Naive B cell (primary cell): ENCODE measurements around the gene PACRG. TPM values are rescaled to one million over a fixed set of nuclear protein-coding genes. Genes with fewer than 3 reads are reported as not detected.
"Not testable (repeated sequence)": the region's sequence is repeated elsewhere in the genome, so short reads cannot be mapped to it uniquely, and the experiment has no call there.

ENCODE experiments used
- ATAC-seq, 2 donors: fragments of 150-1000 bp; cut with Tn5 transposase; 2 replicates each; pipeline ENCODE4 v1.10.0; 2021; ENCODE audit warnings: low read depth in 2 of 2, mild to moderate bottlenecking in 2 of 2, moderate library complexity in 2 of 2
- DNase-seq: peaks from one replicate; pipeline ENCODE4 v3.0.0; 2022
- H3K27ac Mint-ChIP-seq, 6 donors: one replicate each; pipeline ENCODE4 v1.8.0; 2020 to 2022; ENCODE audit warnings: mild to moderate bottlenecking in 6 of 6, mixed read lengths in 6 of 6, moderate library complexity in 5 of 6, inconsistent platforms in 2 of 6
- H3K27me3 Mint-ChIP-seq, 3 donors: one replicate each; pipeline ENCODE4 v1.8.0; 2021 to 2022; ENCODE audit warnings: mixed read lengths in 3 of 3, mild to moderate bottlenecking in 1 of 3
- H3K36me3 Mint-ChIP-seq, 2 donors: one replicate each; pipeline ENCODE4 v1.8.0; 2020 to 2022; ENCODE audit warnings: mixed read lengths in 2 of 2, inconsistent platforms in 1 of 2, mild to moderate bottlenecking in 1 of 2
- H3K4me1 Mint-ChIP-seq, 3 donors: one replicate each; pipeline ENCODE4 v1.8.0; 2020 to 2022; ENCODE audit warnings: mixed read lengths in 3 of 3, inconsistent platforms in 1 of 3, mild to moderate bottlenecking in 1 of 3, moderate library complexity in 1 of 3
- H3K4me3 Mint-ChIP-seq, 8 donors: one replicate each; pipeline ENCODE4 v1.8.0; 2020 to 2022; ENCODE audit warnings: mild to moderate bottlenecking in 8 of 8, mixed read lengths in 8 of 8, moderate library complexity in 8 of 8, inconsistent platforms in 2 of 8
- H3K9me3 Mint-ChIP-seq, 7 donors: one replicate each; pipeline ENCODE4 v1.8.0; 2020 to 2022; ENCODE audit warnings: mixed read lengths in 7 of 7, mild to moderate bottlenecking in 5 of 7, inconsistent platforms in 2 of 7, moderate library complexity in 1 of 7
- polyA plus RNA-seq, 6 donors: library from polyadenylated mRNA; unstranded; fragments of 300-500 nt; fragmentation: Illumina TruSeq; gene quantifications; one replicate each; pipeline ENCODE4 v1.2.3, GENCODE V29; 2021; ENCODE audit warnings: low read depth in 6 of 6

Gene PACRG
- polyA plus RNA-seq, result not detected

- Mint-ChIP-seq H3K27me3 (peaks cover 0 to 11% (median 6%) of the 10 kb centered on the region in 3 donors), H3K27ac (peak within 1 kb of the TSS; percentile 93 to 99 (median 96)), H3K4me1 (peaks cover 4 to 14% (median 13%) of the 10 kb centered on the region in 3 donors), H3K9me3 (peaks cover 0 to 10% (median 0%) of the 10 kb centered on the region in 7 donors), H3K4me3 (peak within 1 kb of the TSS; percentile 91 to 98 (median 94)), H3K36me3 (no peaks in the 10 kb centered on the region)
- ATAC-seq (peak; percentile 88), DNase-seq (peak; percentile 98)
Measured at GRCh38 chr6:162727322-162728182, at the start of gene PACRG, which contains the start of gene PRKN. TSS of gene PACRG (plus strand) at chr6:162727974. TSS of gene PRKN (minus strand) at chr6:162727766.

- DNase-seq, H3K9me3 Mint-ChIP-seq, H3K36me3 Mint-ChIP-seq, H3K4me1 Mint-ChIP-seq, H3K27me3 Mint-ChIP-seq, H3K27ac Mint-ChIP-seq, H3K4me3 Mint-ChIP-seq, ATAC-seq: not testable (repeated sequence)
Measured at GRCh38 chr6:162678896-162679295, 48.9 kb upstream of the PACRG start.

- no peak for ATAC-seq
- H3K4me3 Mint-ChIP-seq, result no peak overlapping the region
- H3K27me3 Mint-ChIP-seq, result no peaks in the 10 kb centered on the region
- DNase-seq, result no peak
- peaks cover 0 to 4% (median 0%) of the 10 kb centered on the region in 7 donors for H3K9me3 Mint-ChIP-seq
- no peaks in the 10 kb centered on the region for H3K4me1 Mint-ChIP-seq
- no peak overlapping the region for H3K27ac Mint-ChIP-seq
- no peaks in the 10 kb centered on the region for H3K36me3 Mint-ChIP-seq
Measured at GRCh38 chr6:162679681-162680080, 48.1 kb upstream of the PACRG start.

GRCh38 chr6:162680367-162680766 lies 47.4 kb upstream of the PACRG start:
- H3K4me3 Mint-ChIP-seq, result no peak overlapping the region
- no peaks in the 10 kb centered on the region for H3K36me3 Mint-ChIP-seq
- DNase-seq, result no peak
- H3K9me3 Mint-ChIP-seq, result peaks cover 0 to 4% (median 0%) of the 10 kb centered on the region in 7 donors
- ATAC-seq, result no peak
- no peak overlapping the region for H3K27ac Mint-ChIP-seq
- no peaks in the 10 kb centered on the region for H3K27me3 Mint-ChIP-seq
- no peaks in the 10 kb centered on the region for H3K4me1 Mint-ChIP-seq

- DNase-seq (no peak), ATAC-seq (no peak)
- Mint-ChIP-seq H3K4me3 (no peak overlapping the region), H3K9me3 (peaks cover 0 to 4% (median 0%) of the 10 kb centered on the region in 7 donors), H3K36me3 (no peaks in the 10 kb centered on the region), H3K4me1 (no peaks in the 10 kb centered on the region), H3K27ac (no peak overlapping the region), H3K27me3 (no peaks in the 10 kb centered on the region)
Measured at GRCh38 chr6:162680871-162681270, 46.9 kb upstream of the PACRG start.

GRCh38 chr6:162681447-162681846 lies 46.3 kb upstream of the PACRG start:
- DNase-seq (no peak), ATAC-seq (no peak)
- Mint-ChIP-seq H3K4me3 (no peak overlapping the region), H3K4me1 (no peaks in the 10 kb centered on the region), H3K9me3 (peaks cover 0 to 4% (median 0%) of the 10 kb centered on the region in 7 donors), H3K27ac (no peak overlapping the region), H3K27me3 (no peaks in the 10 kb centered on the region), H3K36me3 (no peaks in the 10 kb centered on the region)

GRCh38 chr6:162683135-162683534 lies 44.6 kb upstream of the PACRG start:
- Mint-ChIP-seq H3K27ac (no peak overlapping the region), H3K9me3 (peaks cover 0 to 4% (median 0%) of the 10 kb centered on the region in 7 donors)

GRCh38 chr6:162684052-162684451 lies 43.7 kb upstream of the PACRG start:
- Mint-ChIP-seq H3K27me3 (no peaks in the 10 kb centered on the region), H3K4me1 (no peaks in the 10 kb centered on the region), H3K36me3 (no peaks in the 10 kb centered on the region), H3K4me3 (no peak overlapping the region), H3K9me3 (peaks cover 0 to 4% (median 0%) of the 10 kb centered on the region in 7 donors), H3K27ac (no peak overlapping the region)
- DNase-seq (no peak), ATAC-seq (no peak)

More at GRCh38 chr6:162683135-162683534, 44.6 kb upstream of the PACRG start:
- H3K4me3 Mint-ChIP-seq, result no peak overlapping the region
- no peaks in the 10 kb centered on the region for H3K27me3 Mint-ChIP-seq
- no peaks in the 10 kb centered on the region for H3K4me1 Mint-ChIP-seq
- no peak for ATAC-seq
- H3K36me3 Mint-ChIP-seq, result no peaks in the 10 kb centered on the region
- DNase-seq, result no peak

GRCh38 chr6:162684961-162685360 lies 42.8 kb upstream of the PACRG start:
- Mint-ChIP-seq H3K36me3 (no peaks in the 10 kb centered on the region), H3K27me3 (no peaks in the 10 kb centered on the region), H3K4me1 (no peaks in the 10 kb centered on the region), H3K9me3 (peaks cover 0 to 4% (median 0%) of the 10 kb centered on the region in 7 donors), H3K4me3 (no peak overlapping the region), H3K27ac (no peak overlapping the region)
- DNase-seq (no peak), ATAC-seq (no peak)

GRCh38 chr6:162685586-162685985 lies 42.2 kb upstream of the PACRG start:
- Mint-ChIP-seq H3K27me3 (no peaks in the 10 kb centered on the region), H3K27ac (no peak overlapping the region), H3K4me3 (no peak overlapping the region), H3K4me1 (no peaks in the 10 kb centered on the region), H3K9me3 (peaks cover 0 to 4% (median 0%) of the 10 kb centered on the region in 7 donors), H3K36me3 (no peaks in the 10 kb centered on the region)
- DNase-seq, result no peak
- no peak for ATAC-seq

GRCh38 chr6:162688751-162689345 lies 38.9 kb upstream of the PACRG start:
- H3K27me3 Mint-ChIP-seq, result no peaks in the 10 kb centered on the region
- no peak overlapping the region for H3K4me3 Mint-ChIP-seq
- DNase-seq (no peak), ATAC-seq (no peak)
- H3K36me3 Mint-ChIP-seq, result no peaks in the 10 kb centered on the region
- H3K9me3 Mint-ChIP-seq, result no peaks in the 10 kb centered on the region
- H3K27ac Mint-ChIP-seq, result peak overlapping the region in 1 of 6 donors; percentile 63
- H3K4me1 Mint-ChIP-seq, result no peaks in the 10 kb centered on the region

- Mint-ChIP-seq H3K36me3 (no peaks in the 10 kb centered on the region), H3K27me3 (no peaks in the 10 kb centered on the region), H3K9me3 (no peaks in the 10 kb centered on the region), H3K4me3 (no peak overlapping the region), H3K27ac (no peak overlapping the region), H3K4me1 (no peaks in the 10 kb centered on the region)
- no peak for ATAC-seq
- no peak for DNase-seq
Measured at GRCh38 chr6:162690158-162690557, 37.6 kb upstream of the PACRG start.

- no peaks in the 10 kb centered on the region for H3K36me3 Mint-ChIP-seq
- H3K4me1 Mint-ChIP-seq, result no peaks in the 10 kb centered on the region
- ATAC-seq, result no peak
Measured at GRCh38 chr6:162697872-162698403, 29.8 kb upstream of the PACRG start.

GRCh38 chr6:162698440-162698839 lies 29.3 kb upstream of the PACRG start:
- DNase-seq (no peak), ATAC-seq (no peak)
- H3K4me3 Mint-ChIP-seq, result no peak overlapping the region
- no peaks in the 10 kb centered on the region for H3K27me3 Mint-ChIP-seq
- no peaks in the 10 kb centered on the region for H3K36me3 Mint-ChIP-seq
- no peaks in the 10 kb centered on the region for H3K4me1 Mint-ChIP-seq
- no peaks in the 10 kb centered on the region for H3K9me3 Mint-ChIP-seq
- H3K27ac Mint-ChIP-seq, result no peak overlapping the region

More at GRCh38 chr6:162697872-162698403, 29.8 kb upstream of the PACRG start:
- no peak for DNase-seq
- Mint-ChIP-seq H3K27me3 (no peaks in the 10 kb centered on the region), H3K4me3 (no peak overlapping the region), H3K9me3 (no peaks in the 10 kb centered on the region), H3K27ac (no peak overlapping the region)
